SK-N-SH (cell line): Measurements from ENCODE around the gene WWTR1. TPM values are rescaled to one million over a fixed set of nuclear protein-coding genes. Genes with fewer than 3 reads are reported as not detected.
A peak's percentile ranks its signal among the peaks of the same experiment; 100 is the strongest.

Experiments used
- CTCF ChIA-PET: fragments of 300-600, 350-600 bp; formaldehyde crosslinking; extraction: SDS; loops from one replicate; lab custom pipeline; 2021; lab: Yijun Ruan, JAX
- POLR2A ChIA-PET: fragments of 350-600 bp; sonication (Branson Sonifier 250); formaldehyde crosslinking; extraction: SDS; loops from one replicate; lab custom pipeline; 2020; ENCODE audit warnings: antibody characterized with exemption, inconsistent platforms; lab: Yijun Ruan, JAX
- DNase-seq: peaks from one replicate; pipeline ENCODE4 v3.0.0; 2012
- H2AFZ ChIP-seq: fragments of 200-600 bp; sonication (generic); 2 replicates; pipeline ENCODE4 v1.8.1; 2016; ENCODE audit warnings: antibody characterized with exemption, mild to moderate bottlenecking, low read depth
- H3F3A ChIP-seq: fragments of 200-600 bp; sonication (generic); replicated peaks from 2 replicates; pipeline ENCODE3; 2016; ENCODE audit warnings: antibody characterized with exemption, mild to moderate bottlenecking; ENCODE audit not compliant: insufficient read depth
- H3K27ac ChIP-seq, 2 experiments: fragments of 200-500 bp in 1 of 2; fragments of 200-600 bp in 1 of 2; sonication (Bioruptor generic) in 1 of 2; sonication (generic), shearing (Covaris generic) in 1 of 2; 2 replicates each; pipeline versions ENCODE4 v1.5.1 to v1.6.1; 2014 to 2016; ENCODE audit warnings: low read depth in 2 of 2, inconsistent platforms in 1 of 2, low read length in 1 of 2, mild to moderate bottlenecking in 1 of 2, mixed read lengths in 1 of 2
- H3K27me3 ChIP-seq: fragments of 200-600 bp; sonication (generic), shearing (Covaris generic); 2 replicates; pipeline ENCODE4 v1.6.1; 2016; ENCODE audit warnings: mixed run types; ENCODE audit not compliant: insufficient read depth
- H3K36me3 ChIP-seq, 2 experiments: fragments of 200-500 bp in 1 of 2; fragments of 200-600 bp in 1 of 2; sonication (Bioruptor generic) in 1 of 2; sonication (generic) in 1 of 2; replicated peaks in 1 of 2; 2 replicates each; pipeline versions ENCODE3 to v1.5.1; 2014 to 2016; ENCODE audit warnings: low read length in 1 of 2, mild to moderate bottlenecking in 1 of 2; ENCODE audit not compliant: insufficient read depth in 2 of 2, control insufficient read depth in 1 of 2
- H3K4me1 ChIP-seq, 2 experiments: fragments of 200-500 bp in 1 of 2; fragments of 200-600 bp in 1 of 2; sonication (Bioruptor generic) in 1 of 2; sonication (generic), shearing (Covaris generic) in 1 of 2; 2 replicates each; pipeline versions ENCODE4 v1.5.1 to v1.6.1; 2014 to 2016; ENCODE audit warnings: low read depth in 1 of 2, low read length in 1 of 2, mixed run types in 1 of 2; ENCODE audit not compliant: insufficient read depth in 2 of 2, control insufficient read depth in 1 of 2
- H3K4me2 ChIP-seq: fragments of 200-600 bp; sonication (generic), shearing (Covaris generic); 2 replicates; pipeline ENCODE4 v1.6.1; 2017; ENCODE audit warnings: mixed run types
- H3K4me3 ChIP-seq, 2 experiments: fragments of 200-500 bp in 1 of 2; fragments of 200-600 bp in 1 of 2; sonication (Bioruptor generic) in 1 of 2; sonication (generic), shearing (Covaris generic) in 1 of 2; 2 replicates each; pipeline versions ENCODE4 v1.5.1 to v1.8.1; 2014 to 2016; ENCODE audit warnings: low read depth in 2 of 2, inconsistent platforms in 1 of 2, low read length in 1 of 2, mild to moderate bottlenecking in 1 of 2, mixed read lengths in 1 of 2, moderate library complexity in 1 of 2
- H3K79me2 ChIP-seq: fragments of 200-600 bp; sonication (generic); 2 replicates; pipeline ENCODE4 v1.8.1; 2017; ENCODE audit warnings: mild to moderate bottlenecking; ENCODE audit not compliant: insufficient read depth
- H3K9ac ChIP-seq: fragments of 200-600 bp; sonication (generic); 2 replicates; pipeline ENCODE4 v1.6.1; 2017; ENCODE audit warnings: mixed run types
- H3K9me2 ChIP-seq: fragments of 200-600 bp; sonication (generic); 2 replicates; pipeline ENCODE4 v1.6.1; 2017; ENCODE audit warnings: mixed run types
- H3K9me3 ChIP-seq: fragments of 200-600 bp; sonication (generic); 2 replicates; pipeline ENCODE4 v1.6.1; 2017; ENCODE audit warnings: mixed run types, mild to moderate bottlenecking, moderate library complexity
- H4K20me1 ChIP-seq: fragments of 200-600 bp; sonication (generic); 2 replicates; pipeline ENCODE4 v1.6.1; 2017; ENCODE audit warnings: mild to moderate bottlenecking, mixed run types; ENCODE audit not compliant: insufficient read depth
- CHD2 ChIP-seq: fragments of 150-350 bp; IDR thresholded peaks from 2 replicates; pipeline ENCODE4 v1.6.1; 2018; ENCODE audit warnings: low read length; ENCODE audit not compliant: partially characterized antibody
- ELF1 ChIP-seq: IDR thresholded peaks from 2 replicates; pipeline ENCODE4 v1.4.0; 2012
- EP300 ChIP-seq, 2 experiments: IDR thresholded peaks; 2 replicates each; pipeline versions ENCODE4 v1.4.0 to v1.6.1; 2012; ENCODE audit warnings: borderline replicate concordance in 1 of 2, low read depth in 1 of 2, low read length in 1 of 2
- EZH2phosphoT487 ChIP-seq: fragments of 200-600 bp; sonication (generic); IDR thresholded peaks from 2 replicates; pipeline ENCODE4 v1.6.1; 2017; ENCODE audit warnings: low read depth, mixed run types, mild to moderate bottlenecking, antibody characterized with exemption, moderate library complexity, borderline replicate concordance
- FOSL2 ChIP-seq: IDR thresholded peaks from 2 replicates; pipeline ENCODE4 v1.4.0; 2012; ENCODE audit warnings: low read depth, mild to moderate bottlenecking, moderate library complexity, borderline replicate concordance
- FOXJ3 ChIP-seq: sonication (generic); formaldehyde crosslinking; IDR thresholded peaks from 2 replicates; pipeline ENCODE4 v1.5.1; 2020; ENCODE audit warnings: mild to moderate bottlenecking, missing genetic modification reagents
- FOXM1 ChIP-seq: IDR thresholded peaks from 2 replicates; pipeline ENCODE4 v1.4.0; 2012; ENCODE audit warnings: low read depth, mild to moderate bottlenecking
- GABPA ChIP-seq: IDR thresholded peaks from 2 replicates; pipeline ENCODE4 v1.4.0; 2012; ENCODE audit warnings: low read depth, mild to moderate bottlenecking
- IRF3 ChIP-seq: fragments of 150-350 bp; IDR thresholded peaks from 2 replicates; pipeline ENCODE4 v1.6.1; 2016; ENCODE audit warnings: mild to moderate bottlenecking, low read depth, low read length
- JUND ChIP-seq: IDR thresholded peaks from 2 replicates; pipeline ENCODE4 v1.4.0; 2012
- MEF2A ChIP-seq: IDR thresholded peaks from 2 replicates; pipeline ENCODE4 v1.4.0; 2012; ENCODE audit warnings: low read depth, borderline replicate concordance
- NFIC ChIP-seq: IDR thresholded peaks from 2 replicates; pipeline ENCODE4 v1.4.0; 2012; ENCODE audit warnings: borderline replicate concordance
- POLR2AphosphoS5 ChIP-seq: IDR thresholded peaks from 2 replicates; pipeline ENCODE4 v1.6.1; 2012; ENCODE audit warnings: low read depth, low read length
- RAD21 ChIP-seq: IDR thresholded peaks from 2 replicates; pipeline ENCODE4 v1.6.1; 2012; ENCODE audit warnings: mild to moderate bottlenecking, low read length
- RFX5 ChIP-seq: IDR thresholded peaks from 2 replicates; pipeline ENCODE4 v1.6.1; 2012; ENCODE audit warnings: mild to moderate bottlenecking, improper control_type of control experiment, low read length
- RXRA ChIP-seq: IDR thresholded peaks from 2 replicates; pipeline ENCODE4 v1.4.0; 2012; ENCODE audit warnings: low read depth, mild to moderate bottlenecking, borderline replicate concordance
- SMC3 ChIP-seq: IDR thresholded peaks from 2 replicates; pipeline ENCODE4 v1.6.1; 2012; ENCODE audit warnings: low read depth, low read length, improper control_type of control experiment
- TAF1 ChIP-seq: IDR thresholded peaks from 2 replicates; pipeline ENCODE4 v1.6.1; 2012; ENCODE audit warnings: low read depth, mild to moderate bottlenecking, low read length, moderate library complexity, borderline replicate concordance
- TCF12 ChIP-seq: IDR thresholded peaks from 2 replicates; pipeline ENCODE4 v1.4.0; 2012
- TEAD4 ChIP-seq: IDR thresholded peaks from 2 replicates; pipeline ENCODE4 v1.4.0; 2012; ENCODE audit warnings: mild to moderate bottlenecking, borderline replicate concordance; ENCODE audit not compliant: insufficient read depth
- YY1 ChIP-seq: IDR thresholded peaks from 2 replicates; pipeline ENCODE4 v1.4.0; 2012; ENCODE audit warnings: low read depth, mild to moderate bottlenecking
- WGBS: methylation state at CpG from one replicate; pipeline ENCODE4 v1.1.6; 2017; ENCODE audit warnings: low lambda C conversion rate; 5-methylcytosine and 5-hydroxymethylcytosine counted together
- polyA plus RNA-seq, 3 experiments: library from polyadenylated mRNA; depleted of rRNA; stranded (reverse); fragments of >200 nt; gene quantifications; 2 replicates each; pipeline ENCODE4 v1.2.3, GENCODE V29; 2012
- TF ChIP-seq, protein P1 (sequence below): IDR thresholded peaks from 2 replicates; pipeline ENCODE4; 2012
- TF ChIP-seq, protein P2 (sequence below): IDR thresholded peaks from 2 replicates; pipeline ENCODE4 v1.4.0; 2012; ENCODE audit warnings: low read depth
- TF ChIP-seq, protein P3 (sequence below): fragments of 200-600 bp; sonication (generic); IDR thresholded peaks from 2 replicates; pipeline ENCODE4 v1.6.1; 2017; ENCODE audit warnings: antibody characterized with exemption, mild to moderate bottlenecking, moderate library complexity
- TF ChIP-seq, protein P4 (sequence below): IDR thresholded peaks from 2 replicates; pipeline ENCODE4 v1.4.0; 2012; ENCODE audit warnings: low read depth, borderline replicate concordance
- TF ChIP-seq, protein P5 (sequence below): IDR thresholded peaks from 2 replicates; pipeline ENCODE4 v1.6.1; 2012; ENCODE audit warnings: mild to moderate bottlenecking, low read depth, low read length, moderate library complexity

Gene WWTR1
- polyA plus RNA-seq, 1 of the 3 experiments (the other 2 are of a cell fraction): 60.6 TPM

GRCh38 chr3:149575961-149576564 is 81.8 kb downstream of the WWTR1 start:
- ChIA-PET CTCF (interaction anchor here (1.7 kb wide), 1 partner anchor 141 kb away, joined by 4 read pairs; no protein-coding TSS in a partner anchor), POLR2A (no interaction called here)
- Histone ChIP-seq H3K9me3 (no peaks in the 10 kb centered on the region), H3K4me2 (peak overlapping the region; percentile 78), H3K27ac (peak overlapping the region; percentile 84 to 100), H3F3A (peaks cover 69% of the 10 kb centered on the region), H3K9me2 (no peaks in the 10 kb centered on the region), H4K20me1 (no peaks in the 10 kb centered on the region), H3K4me3 (peak overlapping the region; percentile 4 to 34; a peak in 1 of 4 replicates), H3K4me1 (peaks cover 14 to 89% of the 10 kb centered on the region in 2 experiments), H3K9ac (peak overlapping the region; percentile 89), H3K36me3 (peaks cover 6 to 13% of the 10 kb centered on the region in 2 experiments), H2AFZ (no peak overlapping the region), H3K27me3 (no peaks in the 10 kb centered on the region), H3K79me2 (peaks cover 60% of the 10 kb centered on the region)
- no peak for DNase-seq
- WGBS: 9% methylated on average over 5 of the region's 5 CpGs
- TF ChIP-seq RAD21 (no peak), EP300 (IDR thresholded peaks at IDR 0.05; ENCODE audit: borderline replicate concordance in 1 of 2, low read depth in 1 of 2, low read length in 1 of 2) (peak; percentile 54 to 94), FOXJ3 (CRISPR knock-in tag) (no peak), TAF1 (no peak), CHD2 (no peak), ELF1 (peak; percentile 42; the same call in 1 of the 2 replicates), IRF3 (no peak), RXRA (peak; percentile 80; the same call in 1 of the 2 replicates), YY1 (0 out of 2 replicates have a peak, but pooled peaks have one; percentile 56), TCF12 (peak; percentile 95), FOXM1 (peak; percentile 87), NFIC (peak; percentile 95), TEAD4 (peak; percentile 87), FOSL2 (peak; percentile 94), SMC3 (peak; percentile 5; the same call in 1 of the 2 replicates), JUND (peak; percentile 98), MEF2A (peak; percentile 66; the same call in 1 of the 2 replicates), RFX5 (no peak), EZH2phosphoT487 (no peak), POLR2AphosphoS5 (peak; percentile 78), GABPA (peak; percentile 22; the same call in 1 of the 2 replicates)
- TF ChIP-seq, protein P1, sequence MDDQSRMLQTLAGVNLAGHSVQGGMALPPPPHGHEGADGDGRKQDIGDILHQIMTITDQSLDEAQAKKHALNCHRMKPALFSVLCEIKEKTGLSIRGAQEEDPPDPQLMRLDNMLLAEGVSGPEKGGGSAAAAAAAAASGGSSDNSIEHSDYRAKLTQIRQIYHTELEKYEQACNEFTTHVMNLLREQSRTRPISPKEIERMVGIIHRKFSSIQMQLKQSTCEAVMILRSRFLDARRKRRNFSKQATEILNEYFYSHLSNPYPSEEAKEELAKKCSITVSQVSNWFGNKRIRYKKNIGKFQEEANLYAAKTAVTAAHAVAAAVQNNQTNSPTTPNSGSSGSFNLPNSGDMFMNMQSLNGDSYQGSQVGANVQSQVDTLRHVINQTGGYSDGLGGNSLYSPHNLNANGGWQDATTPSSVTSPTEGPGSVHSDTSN: peak; percentile 91
- TF ChIP-seq, protein P2, sequence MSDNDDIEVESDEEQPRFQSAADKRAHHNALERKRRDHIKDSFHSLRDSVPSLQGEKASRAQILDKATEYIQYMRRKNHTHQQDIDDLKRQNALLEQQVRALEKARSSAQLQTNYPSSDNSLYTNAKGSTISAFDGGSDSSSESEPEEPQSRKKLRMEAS: 0 out of 2 replicates have a peak, but pooled peaks have one; percentile 43
- TF ChIP-seq, protein P3, sequence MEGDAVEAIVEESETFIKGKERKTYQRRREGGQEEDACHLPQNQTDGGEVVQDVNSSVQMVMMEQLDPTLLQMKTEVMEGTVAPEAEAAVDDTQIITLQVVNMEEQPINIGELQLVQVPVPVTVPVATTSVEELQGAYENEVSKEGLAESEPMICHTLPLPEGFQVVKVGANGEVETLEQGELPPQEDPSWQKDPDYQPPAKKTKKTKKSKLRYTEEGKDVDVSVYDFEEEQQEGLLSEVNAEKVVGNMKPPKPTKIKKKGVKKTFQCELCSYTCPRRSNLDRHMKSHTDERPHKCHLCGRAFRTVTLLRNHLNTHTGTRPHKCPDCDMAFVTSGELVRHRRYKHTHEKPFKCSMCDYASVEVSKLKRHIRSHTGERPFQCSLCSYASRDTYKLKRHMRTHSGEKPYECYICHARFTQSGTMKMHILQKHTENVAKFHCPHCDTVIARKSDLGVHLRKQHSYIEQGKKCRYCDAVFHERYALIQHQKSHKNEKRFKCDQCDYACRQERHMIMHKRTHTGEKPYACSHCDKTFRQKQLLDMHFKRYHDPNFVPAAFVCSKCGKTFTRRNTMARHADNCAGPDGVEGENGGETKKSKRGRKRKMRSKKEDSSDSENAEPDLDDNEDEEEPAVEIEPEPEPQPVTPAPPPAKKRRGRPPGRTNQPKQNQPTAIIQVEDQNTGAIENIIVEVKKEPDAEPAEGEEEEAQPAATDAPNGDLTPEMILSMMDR: no peak
- TF ChIP-seq, protein P4, sequence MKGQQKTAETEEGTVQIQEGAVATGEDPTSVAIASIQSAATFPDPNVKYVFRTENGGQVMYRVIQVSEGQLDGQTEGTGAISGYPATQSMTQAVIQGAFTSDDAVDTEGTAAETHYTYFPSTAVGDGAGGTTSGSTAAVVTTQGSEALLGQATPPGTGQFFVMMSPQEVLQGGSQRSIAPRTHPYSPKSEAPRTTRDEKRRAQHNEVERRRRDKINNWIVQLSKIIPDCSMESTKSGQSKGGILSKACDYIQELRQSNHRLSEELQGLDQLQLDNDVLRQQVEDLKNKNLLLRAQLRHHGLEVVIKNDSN: no peak
- TF ChIP-seq, protein P5, sequence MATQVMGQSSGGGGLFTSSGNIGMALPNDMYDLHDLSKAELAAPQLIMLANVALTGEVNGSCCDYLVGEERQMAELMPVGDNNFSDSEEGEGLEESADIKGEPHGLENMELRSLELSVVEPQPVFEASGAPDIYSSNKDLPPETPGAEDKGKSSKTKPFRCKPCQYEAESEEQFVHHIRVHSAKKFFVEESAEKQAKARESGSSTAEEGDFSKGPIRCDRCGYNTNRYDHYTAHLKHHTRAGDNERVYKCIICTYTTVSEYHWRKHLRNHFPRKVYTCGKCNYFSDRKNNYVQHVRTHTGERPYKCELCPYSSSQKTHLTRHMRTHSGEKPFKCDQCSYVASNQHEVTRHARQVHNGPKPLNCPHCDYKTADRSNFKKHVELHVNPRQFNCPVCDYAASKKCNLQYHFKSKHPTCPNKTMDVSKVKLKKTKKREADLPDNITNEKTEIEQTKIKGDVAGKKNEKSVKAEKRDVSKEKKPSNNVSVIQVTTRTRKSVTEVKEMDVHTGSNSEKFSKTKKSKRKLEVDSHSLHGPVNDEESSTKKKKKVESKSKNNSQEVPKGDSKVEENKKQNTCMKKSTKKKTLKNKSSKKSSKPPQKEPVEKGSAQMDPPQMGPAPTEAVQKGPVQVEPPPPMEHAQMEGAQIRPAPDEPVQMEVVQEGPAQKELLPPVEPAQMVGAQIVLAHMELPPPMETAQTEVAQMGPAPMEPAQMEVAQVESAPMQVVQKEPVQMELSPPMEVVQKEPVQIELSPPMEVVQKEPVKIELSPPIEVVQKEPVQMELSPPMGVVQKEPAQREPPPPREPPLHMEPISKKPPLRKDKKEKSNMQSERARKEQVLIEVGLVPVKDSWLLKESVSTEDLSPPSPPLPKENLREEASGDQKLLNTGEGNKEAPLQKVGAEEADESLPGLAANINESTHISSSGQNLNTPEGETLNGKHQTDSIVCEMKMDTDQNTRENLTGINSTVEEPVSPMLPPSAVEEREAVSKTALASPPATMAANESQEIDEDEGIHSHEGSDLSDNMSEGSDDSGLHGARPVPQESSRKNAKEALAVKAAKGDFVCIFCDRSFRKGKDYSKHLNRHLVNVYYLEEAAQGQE: peak; percentile 72
